Measurements from ENCODE around the gene UBB.

- TF ChIP-seq CTCF (IDR thresholded peaks at IDR 0.05) (no peak), POLR2AphosphoS5 (IDR thresholded peaks at IDR 0.05) (no peak)
Observed at GRCh38 chr17:16364625-16365024, 16.3 kb upstream of the UBB start.
